GM18502 (cell line): ENCODE data around the gene RPL27A.
"Not testable (repeated sequence)": the region's sequence is repeated elsewhere in the genome, so short reads cannot be mapped to it uniquely, and the experiment has no call there.

Experiments used
- ATAC-seq: cut with Tn5 transposase; IDR thresholded peaks from one replicate; pipeline ENCODE4 v1.9.1; 2021; ENCODE audit warnings: mild to moderate bottlenecking; ENCODE audit not compliant: unreplicated experiment, poor library complexity

RPL27A gene

GRCh38 chr11:8682303-8683114 lies at the start of gene RPL27A, which contains the start of gene TRIM66:
TSS of gene RPL27A (plus strand) at chr11:8682792. CDS start at chr11:8682814, 22 bp downstream.
TSS of gene TRIM66 (minus strand) at chr11:8682665. CDS start at chr11:8672274, 10,391 bp downstream.
- peak; percentile 96 for ATAC-seq

- ATAC-seq, result no peak
Observed at GRCh38 chr11:8634498-8634897, 48.1 kb upstream of the RPL27A start.

GRCh38 chr11:8636127-8636526 lies 46.5 kb upstream of the RPL27A start:
- ATAC-seq, result no peak

- ATAC-seq, result no peak
Observed at GRCh38 chr11:8638300-8638699, 44.3 kb upstream of the RPL27A start.

- ATAC-seq, result no peak
Observed at GRCh38 chr11:8639655-8640054, 42.9 kb upstream of the RPL27A start.

GRCh38 chr11:8640267-8640906 lies 42.2 kb upstream of the RPL27A start:
- ATAC-seq, result no peak

GRCh38 chr11:8641332-8641731 lies 41.3 kb upstream of the RPL27A start:
- ATAC-seq, result no peak

- ATAC-seq, result no peak
Observed at GRCh38 chr11:8642196-8642841, 40.3 kb upstream of the RPL27A start.

GRCh38 chr11:8646873-8647272 lies 35.7 kb upstream of the RPL27A start:
- no peak for ATAC-seq

GRCh38 chr11:8649361-8649760 lies 33.2 kb upstream of the RPL27A start:
- no peak for ATAC-seq

GRCh38 chr11:8650401-8650990 lies 32.1 kb upstream of the RPL27A start:
- no peak for ATAC-seq

- no peak for ATAC-seq
Observed at GRCh38 chr11:8652140-8652539, 30.5 kb upstream of the RPL27A start.

- no peak for ATAC-seq
Observed at GRCh38 chr11:8654503-8654902, 28.1 kb upstream of the RPL27A start.

- ATAC-seq, result no peak
Observed at GRCh38 chr11:8656291-8656690, 26.3 kb upstream of the RPL27A start.

GRCh38 chr11:8658321-8659057 lies 24.1 kb upstream of the RPL27A start:
- ATAC-seq, result no peak

- no peak for ATAC-seq
Observed at GRCh38 chr11:8661001-8661795, 21.4 kb upstream of the RPL27A start.

GRCh38 chr11:8665222-8665621 lies 17.4 kb upstream of the RPL27A start:
- ATAC-seq, result no peak

- not testable (repeated sequence) for ATAC-seq
Observed at GRCh38 chr11:8670081-8670480, 12.5 kb upstream of the RPL27A start.

- ATAC-seq, result no peak
Observed at GRCh38 chr11:8671193-8671612, 11.4 kb upstream of the RPL27A start.
